Fibroblast of pulmonary artery (primary cell): ENCODE results near the gene TALDO1.

ENCODE experiments used
- DNase-seq: peaks from one replicate; pipeline ENCODE4 v3.0.0-alpha.2; 2010; ENCODE audit warnings: low read depth
- H3K4me3 ChIP-seq: replicated peaks from 2 replicates; pipeline ENCODE4 v1.5.1; 2011; ENCODE audit warnings: low read depth, mild to moderate bottlenecking, control low read depth, low read length, moderate library complexity
- CTCF ChIP-seq: IDR thresholded peaks from 2 replicates; pipeline ENCODE4 v1.5.1; 2011; ENCODE audit warnings: mild to moderate bottlenecking, control low read depth, low read length, inconsistent platforms; ENCODE audit errors: missing control alignments

Gene TALDO1

GRCh38 chr11:803770-804598 lies 56.7 kb downstream of the TALDO1 start:
- DNase-seq: no peak
- H3K4me3 ChIP-seq: peak overlapping the region; percentile 58
- TF ChIP-seq CTCF: no peak

- DNase-seq: no peak
- peak overlapping the region; percentile 58 for H3K4me3 ChIP-seq
- TF ChIP-seq CTCF: no peak
These were observed 57.3 kb downstream of the TALDO1 start for GRCh38 chr11:804599-804964.

GRCh38 chr11:808427-809286 lies 61.4 kb downstream of the TALDO1 start:
- TF ChIP-seq CTCF: no peak
- no peak for DNase-seq
- peak overlapping the region; percentile 90 for H3K4me3 ChIP-seq

- no peak for TF ChIP-seq CTCF
- DNase-seq: peak; percentile 97
- peak within 1 kb of the TSS; percentile 90 for H3K4me3 ChIP-seq
These were observed 62.2 kb downstream of the TALDO1 start, which contains the start of gene RPLP2 for GRCh38 chr11:809287-810039. Gene RPLP2 (plus strand): TSS chr11:809967. CDS start chr11:810235, 268 bp downstream.

GRCh38 chr11:810040-810567 lies 62.8 kb downstream of the TALDO1 start:
- no peak for TF ChIP-seq CTCF
- DNase-seq: no peak
- H3K4me3 ChIP-seq: peak overlapping the region; percentile 90

GRCh38 chr11:811446-812245 lies 64.4 kb downstream of the TALDO1 start:
- no peak for TF ChIP-seq CTCF
- peak; percentile 37 for DNase-seq
- H3K4me3 ChIP-seq: peak overlapping the region; percentile 90
